Putamen (tissue), 1 donor: ENCODE data around the gene PACRG.
A peak's percentile ranks its signal among the peaks of the same experiment; 100 is the strongest.

Source experiments
- DNase-seq: peaks from one replicate; pipeline ENCODE4 v3.0.0-alpha.2; 2016; ENCODE audit warnings: low spot score

PACRG gene

GRCh38 chr6:162710419-162710818, 17.4 kb upstream of the PACRG start:
- DNase-seq: no peak

DNA sequence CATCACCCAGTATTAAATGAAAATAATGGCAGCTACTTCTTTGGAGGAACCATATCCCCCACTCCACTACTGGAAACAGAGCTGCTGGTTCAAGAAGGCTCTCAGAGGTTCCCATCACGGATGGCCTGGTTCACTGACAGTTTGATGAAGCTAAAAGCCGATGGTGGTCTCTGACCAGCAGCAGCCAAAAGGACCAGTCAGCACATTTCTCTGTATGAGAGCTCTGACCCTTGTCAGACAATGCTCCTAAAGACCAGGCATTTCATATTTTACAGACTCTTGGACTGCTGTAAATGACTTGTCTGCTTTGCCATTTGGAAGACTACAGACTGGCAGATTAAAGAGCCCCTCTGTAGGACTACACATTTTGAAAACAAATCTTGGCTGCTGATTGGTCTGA, 16.8 kb upstream of the PACRG start:
- DNase-seq: no peak

GRCh38 chr6:162711376-162711775, 16.4 kb upstream of the PACRG start:
- no peak for DNase-seq

- DNase-seq: no peak
These were observed 15.1 kb upstream of the PACRG start for GRCh38 chr6:162712694-162713093.

GRCh38 chr6:162713974-162714780, 13.6 kb upstream of the PACRG start:
- DNase-seq: no peak

DNA sequence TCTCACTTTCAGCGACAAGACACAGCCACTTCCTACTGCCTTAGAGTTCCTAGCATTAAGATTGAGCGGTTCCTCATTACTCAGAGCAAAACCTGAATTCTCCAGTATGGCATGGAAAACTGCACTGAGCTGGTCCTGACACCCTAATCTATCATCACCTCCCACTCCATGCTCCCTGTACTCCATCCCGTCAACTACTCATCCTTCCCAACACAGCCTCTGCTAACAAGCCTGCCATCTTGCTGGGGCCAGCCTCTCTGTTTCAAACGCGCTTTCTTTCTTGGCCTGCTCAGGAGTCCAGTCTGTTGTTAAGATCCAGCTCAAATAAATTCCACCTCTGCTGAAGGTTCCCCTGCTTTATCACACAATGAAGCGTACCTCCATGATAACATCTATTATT, 12.2 kb upstream of the PACRG start:
- no peak for DNase-seq

GRCh38 chr6:162719528-162719927, 8.2 kb upstream of the PACRG start:
- DNase-seq: no peak

DNA sequence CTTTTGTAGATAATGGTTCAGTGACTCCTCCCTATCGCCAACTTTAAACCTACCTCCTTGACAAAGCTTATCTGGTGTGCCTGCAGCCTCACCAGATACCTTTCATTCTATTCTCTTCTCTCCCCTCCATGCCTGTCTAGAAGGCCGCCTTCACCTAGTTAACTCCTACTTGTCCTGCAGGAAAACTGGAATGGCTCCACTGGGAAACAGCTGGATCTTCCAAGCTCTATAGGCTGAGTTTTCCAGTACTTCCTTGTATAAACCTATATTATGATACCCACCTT, 6.4 kb upstream of the PACRG start:
- no peak for DNase-seq

- DNase-seq: no peak
These were observed 5.5 kb upstream of the PACRG start for GRCh38 chr6:162722226-162722625.

- DNase-seq: no peak
These were observed 5.1 kb upstream of the PACRG start for GRCh38 chr6:162722633-162723032.

DNA sequence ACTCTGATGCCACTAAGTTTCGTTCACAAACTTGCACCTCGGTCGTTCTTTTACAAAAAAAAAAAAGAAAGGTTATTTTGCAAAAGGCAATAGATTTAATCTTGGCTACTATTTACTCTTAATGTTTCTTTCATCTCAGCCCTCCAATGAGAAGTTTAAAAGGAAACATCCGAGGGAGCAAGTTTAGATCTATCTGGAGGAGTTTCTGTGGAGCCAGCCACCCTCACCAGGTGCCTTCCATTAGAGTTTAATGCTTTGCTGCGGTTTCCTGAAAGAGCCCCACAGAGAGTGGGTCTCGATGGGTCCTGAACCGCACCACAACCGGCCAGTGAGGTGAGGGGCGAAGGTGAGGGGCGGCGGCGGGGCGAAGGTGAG, 840 bp upstream of the PACRG start:
- no peak for DNase-seq

DNA sequence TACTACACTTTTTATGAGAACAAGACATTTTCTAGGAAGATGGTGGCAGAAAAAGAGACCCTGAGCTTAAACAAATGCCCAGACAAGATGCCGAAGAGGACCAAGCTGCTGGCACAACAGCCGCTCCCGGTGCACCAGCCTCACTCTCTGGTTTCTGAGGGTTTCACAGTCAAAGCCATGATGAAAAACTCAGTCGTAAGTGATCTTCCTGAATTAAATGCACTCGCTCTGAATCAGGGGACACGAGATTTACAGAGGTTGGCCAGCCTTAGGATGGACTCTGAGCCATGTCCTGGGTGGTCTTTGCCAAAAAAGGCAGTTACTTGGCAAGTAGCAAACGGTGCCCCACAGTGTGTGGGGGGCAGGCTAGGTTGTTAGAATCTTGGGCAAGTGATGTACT, 423 bp downstream of the PACRG start:
- DNase-seq: peak; percentile 37

- no peak for DNase-seq
These were observed 932 bp downstream of the PACRG start for GRCh38 chr6:162728706-162729105.

DNA sequence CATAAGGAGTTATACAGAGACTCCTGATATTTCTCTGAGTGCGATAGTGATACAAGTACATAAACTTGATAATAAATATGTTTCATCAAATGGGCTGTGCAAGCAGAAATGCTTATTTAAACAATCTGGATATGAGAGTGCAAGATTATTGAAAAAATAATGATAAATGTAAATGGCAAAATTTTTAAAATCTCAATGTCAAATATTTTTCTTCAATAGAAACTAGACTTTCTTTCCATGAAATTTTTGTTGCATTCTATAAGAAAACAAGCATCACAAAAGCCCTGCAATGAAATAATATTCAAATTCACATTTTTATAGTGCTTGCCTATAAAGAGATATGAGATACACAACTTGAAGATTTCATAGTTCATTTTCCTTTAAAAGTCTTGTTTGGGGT, 2.7 kb downstream of the PACRG start:
- DNase-seq: no peak

DNA sequence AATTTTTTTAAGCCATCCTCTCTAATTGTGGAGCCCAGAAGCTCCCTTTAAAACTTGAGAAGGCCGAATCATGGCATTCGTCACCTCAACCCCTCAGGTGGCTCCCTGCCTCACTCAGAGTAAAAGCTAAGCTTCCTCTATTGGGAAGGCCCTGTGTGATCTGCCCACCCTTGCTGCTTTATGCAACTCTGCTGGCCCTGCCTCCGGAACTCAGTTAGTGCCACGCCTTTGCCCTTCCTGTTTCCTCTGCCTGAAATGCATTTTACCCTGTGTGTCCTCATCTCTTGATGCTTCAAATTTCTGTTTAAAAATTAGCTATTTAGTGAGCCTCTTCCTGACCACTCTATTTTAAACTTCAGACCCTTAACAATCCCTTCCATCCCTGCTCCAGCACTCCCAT, 5.7 kb downstream of the PACRG start:
- DNase-seq: no peak

GRCh38 chr6:162736961-162737360, 9.2 kb downstream of the PACRG start:
- no peak for DNase-seq

DNA sequence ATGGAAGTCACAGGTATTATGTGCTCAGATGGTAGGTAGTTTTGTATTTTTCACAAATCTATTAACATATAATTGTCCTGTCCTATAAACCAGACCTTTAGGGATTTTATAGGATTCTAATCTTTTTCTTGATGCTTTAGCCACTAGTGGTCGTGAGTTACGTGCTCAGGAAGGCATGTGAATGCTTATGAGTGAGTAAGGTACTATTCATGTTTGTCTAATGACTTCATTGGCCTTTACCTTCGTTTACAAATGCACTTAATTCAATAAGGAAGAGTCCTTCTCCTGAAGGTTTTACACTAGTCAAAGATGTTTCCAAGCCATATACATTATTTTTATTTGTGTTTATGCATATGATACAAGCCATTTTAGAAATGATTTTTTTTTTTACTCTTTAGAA, 23.0 kb downstream of the PACRG start:
- no peak for DNase-seq

- DNase-seq: no peak
These were observed 23.6 kb downstream of the PACRG start for GRCh38 chr6:162751211-162751859.

DNA sequence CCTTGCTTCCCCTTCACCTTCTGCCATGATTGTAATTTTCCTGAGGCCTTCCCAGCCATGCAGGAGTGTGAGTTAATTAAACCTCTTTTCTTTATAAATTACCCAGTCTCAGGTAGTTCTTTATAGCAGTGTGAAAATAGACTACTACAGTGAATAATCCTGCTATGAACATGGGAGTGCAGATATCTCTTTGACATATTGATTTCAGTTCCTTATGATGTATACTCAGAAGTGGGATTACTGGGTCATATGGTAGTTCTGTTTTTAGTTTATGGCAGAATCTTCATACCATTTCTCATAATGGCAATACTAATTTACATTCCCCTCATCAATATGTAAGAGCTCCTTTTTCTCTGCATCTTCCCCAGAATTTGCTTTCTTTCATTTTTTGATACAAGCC, 26.0 kb downstream of the PACRG start:
- no peak for DNase-seq

GRCh38 chr6:162770136-162770535, 42.4 kb downstream of the PACRG start:
- no peak for DNase-seq

- DNase-seq: no peak
These were observed 43.2 kb downstream of the PACRG start for GRCh38 chr6:162770955-162771354.

GRCh38 chr6:162772466-162772865, 44.7 kb downstream of the PACRG start:
- no peak for DNase-seq

- DNase-seq: no peak
These were observed 46.2 kb downstream of the PACRG start for GRCh38 chr6:162773996-162774395.

GRCh38 chr6:162777091-162777490, 49.3 kb downstream of the PACRG start:
- DNase-seq: no peak
